A549 (cell line): Measurements from ENCODE around the gene LNPK. TPM values are rescaled to one million over a fixed set of nuclear protein-coding genes. Genes with fewer than 3 reads are reported as not detected.
"Not testable (repeated sequence)": the region's sequence is repeated elsewhere in the genome, so short reads cannot be mapped to it uniquely, and the experiment has no call there.

Source experiments
- ATAC-seq, 2 experiments: fragments of 200-7000 bp in 1 of 2; fragments of >200 bp in 1 of 2; cut with Nextera tagmentation in 1 of 2; cut with Tn5 transposase in 1 of 2; 3 replicates each; pipeline versions ENCODE4 v1.8.0 to v1.9.1; 2018 to 2020; ENCODE audit warnings: mild to moderate bottlenecking in 1 of 2, moderate library complexity in 1 of 2
- CTCF ChIA-PET: fragments of 300-600 bp; sonication (Branson Sonifier 250); formaldehyde crosslinking; extraction: SDS; loops from one replicate; lab custom pipeline; 2021; ENCODE audit warnings: antibody characterized with exemption, inconsistent platforms; lab: Yijun Ruan, JAX
- POLR2A ChIA-PET: fragments of 350-600 bp; formaldehyde crosslinking; extraction: SDS; loops from one replicate; lab custom pipeline; 2021; ENCODE audit warnings: antibody characterized with exemption, inconsistent platforms; lab: Yijun Ruan, JAX
- DNase-seq, 2 experiments: peaks; one replicate each; pipeline versions ENCODE4 v3.0.0 to v3.0.0-alpha.2; 2011 to 2016; ENCODE audit warnings: low read depth in 1 of 2, low spot score in 1 of 2
- FAIRE-seq: peaks from 2 replicates; lab custom pipeline; 2011; peaks lifted over from hg19 to GRCh38; lab: Jason Lieb, UNC
- H3K27ac ChIP-seq, 2 experiments: fragments of >200 bp; sonication (Bioruptor Twin); formaldehyde crosslinking; 3 replicates each; pipeline ENCODE4 v1.5.1; 2016 to 2017
- H3K4me1 ChIP-seq: fragments of >200 bp; sonication (Bioruptor Twin); formaldehyde crosslinking; 3 replicates; pipeline ENCODE4 v1.6.1; 2016
- H3K4me2 ChIP-seq: fragments of >200 bp; sonication (Bioruptor Twin); formaldehyde crosslinking; 3 replicates; pipeline ENCODE4 v1.6.1; 2016
- H3K4me3 ChIP-seq: fragments of >200 bp; sonication (Bioruptor Twin); formaldehyde crosslinking; 3 replicates; pipeline ENCODE4 v1.5.1; 2016
- H3K9me3 ChIP-seq: fragments of >200 bp; sonication (Bioruptor Twin); formaldehyde crosslinking; 3 replicates; pipeline ENCODE4 v1.6.1; 2016
- ESRRA ChIP-seq: fragments of 150-350 bp; IDR thresholded peaks from 2 replicates; pipeline ENCODE4 v1.6.1; 2014; ENCODE audit warnings: mild to moderate bottlenecking, low read length, borderline replicate concordance
- FOXS1 ChIP-seq: fragments of 250-450 bp; sonication (Bioruptor Pico); IDR thresholded peaks from 2 replicates; pipeline ENCODE4 v1.5.0; 2020; ENCODE audit warnings: mild to moderate bottlenecking, moderate library complexity
- HOXB5 ChIP-seq: fragments of 250-450 bp; sonication (Bioruptor Pico); IDR thresholded peaks from 2 replicates; pipeline ENCODE4 v1.5.0; 2020; ENCODE audit warnings: mild to moderate bottlenecking, moderate library complexity
- MAFK ChIP-seq: fragments of 450-650 bp; IDR thresholded peaks from 2 replicates; pipeline ENCODE4 v1.6.1; 2014; ENCODE audit not compliant: partially characterized antibody
- MYC ChIP-seq: IDR thresholded peaks from 2 replicates; pipeline ENCODE4 v1.6.1; 2012; ENCODE audit warnings: mild to moderate bottlenecking, inconsistent platforms, low read length, improper control_type of control experiment, borderline replicate concordance
- PHF8 ChIP-seq: fragments of 200-600 bp; sonication (generic); IDR thresholded peaks from 2 replicates; pipeline ENCODE4 v1.6.1; 2016; ENCODE audit warnings: low read depth, mild to moderate bottlenecking, antibody characterized with exemption, moderate library complexity, borderline replicate concordance
- RAD21 ChIP-seq, 2 experiments: fragments of >200 bp in 1 of 2; sonication (Bioruptor Twin) in 1 of 2; formaldehyde crosslinking in 1 of 2; IDR thresholded peaks in 1 of 2; conservative IDR thresholded peaks in 1 of 2; 2 replicates in 1 of 2; 3 replicates in 1 of 2; pipeline ENCODE4 v1.6.1; 2012 to 2018; ENCODE audit warnings: inconsistent platforms in 1 of 2
- RARB ChIP-seq: fragments of 250-450 bp; sonication (Bioruptor Pico); IDR thresholded peaks from 2 replicates; pipeline ENCODE4 v1.8.0; 2021; ENCODE audit warnings: mild to moderate bottlenecking, moderate library complexity
- RNF2 ChIP-seq: fragments of 200-600 bp; sonication (generic); IDR thresholded peaks from 2 replicates; pipeline ENCODE4 v1.6.1; 2016; ENCODE audit warnings: low read depth, mild to moderate bottlenecking, antibody characterized with exemption, moderate library complexity, borderline replicate concordance
- SMC3 ChIP-seq: fragments of >200 bp; sonication (Bioruptor Twin); formaldehyde crosslinking; IDR thresholded peaks from 3 replicates; pipeline ENCODE4 v1.6.1; 2018; ENCODE audit warnings: inconsistent platforms
- TP53 ChIP-seq: fragments of 250-450 bp; sonication (Bioruptor Pico); IDR thresholded peaks from 2 replicates; pipeline ENCODE4 v1.5.0; 2021; ENCODE audit warnings: mild to moderate bottlenecking, moderate library complexity
- WGBS: methylation state at CpG from one replicate; pipeline ENCODE4 v1.1.6; 2017; ENCODE audit errors: missing lambda C conversion rate; 5-methylcytosine and 5-hydroxymethylcytosine counted together
- polyA plus RNA-seq, 4 experiments: library from polyadenylated mRNA; depleted of rRNA in 3 of 4; stranded (reverse); fragments of >200 nt; fragmentation: RNase III in 1 of 4; extraction: RNeasy Plus Mini Kit Qiagen cat#74134 plus additional on column Dnase treatment in 1 of 4; gene quantifications; 2 replicates in 3 of 4; 3 replicates in 1 of 4; pipeline ENCODE4 v1.2.3, GENCODE V29; 2011 to 2017
- TF ChIP-seq, protein P1 (sequence below): fragments of 200-600 bp; sonication (generic); IDR thresholded peaks from 2 replicates; pipeline ENCODE4 v1.6.1; 2016; ENCODE audit warnings: antibody characterized with exemption, mild to moderate bottlenecking, moderate library complexity
- TF ChIP-seq, protein P2 (sequence below): fragments of 150-350 bp; IDR thresholded peaks from 2 replicates; pipeline ENCODE4 v1.6.1; 2014; ENCODE audit warnings: low read depth, mild to moderate bottlenecking, low read length
- TF ChIP-seq, protein P3 (sequence below): IDR thresholded peaks from 2 replicates; pipeline ENCODE4 v1.6.1; 2012
- TF ChIP-seq, protein P4 (sequence below): fragments of >200 bp; sonication (Bioruptor Twin); formaldehyde crosslinking; IDR thresholded peaks from 2 replicates; pipeline ENCODE4 v1.6.1; 2016
- TF ChIP-seq, protein P5 (sequence below): fragments of >200 bp; sonication (Bioruptor Twin); formaldehyde crosslinking; IDR thresholded peaks from 3 replicates; pipeline ENCODE4 v1.5.1; 2016
- TF ChIP-seq, protein P6 (sequence below): fragments of 450-650 bp; IDR thresholded peaks from 2 replicates; pipeline ENCODE4 v1.6.1; 2014; ENCODE audit warnings: antibody characterized with exemption

The LNPK gene
- polyA plus RNA-seq, 2 of the 4 experiments (the other 2 are of a cell fraction) = 13.1 to 24.7 TPM

DNA sequence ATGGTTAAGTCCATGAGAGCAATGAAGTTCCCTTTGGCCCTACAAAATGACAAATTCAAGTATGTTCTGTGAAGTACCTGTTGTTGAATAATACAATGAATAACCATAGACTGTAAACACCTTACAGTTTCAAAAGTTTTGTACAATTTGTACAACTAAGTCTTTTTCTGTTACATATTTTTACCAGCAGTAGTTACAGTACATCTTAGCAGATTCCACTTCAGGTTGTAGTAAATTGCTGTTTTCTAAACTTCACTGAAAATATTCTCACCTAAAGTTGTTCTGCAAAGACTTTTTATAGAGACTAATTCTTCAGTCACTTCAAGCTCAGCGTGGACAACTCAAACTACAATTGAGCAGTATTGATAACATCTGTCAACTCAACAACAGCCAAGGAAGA, 28.7 kb downstream of the LNPK start (continued):
- TF ChIP-seq, protein P1, sequence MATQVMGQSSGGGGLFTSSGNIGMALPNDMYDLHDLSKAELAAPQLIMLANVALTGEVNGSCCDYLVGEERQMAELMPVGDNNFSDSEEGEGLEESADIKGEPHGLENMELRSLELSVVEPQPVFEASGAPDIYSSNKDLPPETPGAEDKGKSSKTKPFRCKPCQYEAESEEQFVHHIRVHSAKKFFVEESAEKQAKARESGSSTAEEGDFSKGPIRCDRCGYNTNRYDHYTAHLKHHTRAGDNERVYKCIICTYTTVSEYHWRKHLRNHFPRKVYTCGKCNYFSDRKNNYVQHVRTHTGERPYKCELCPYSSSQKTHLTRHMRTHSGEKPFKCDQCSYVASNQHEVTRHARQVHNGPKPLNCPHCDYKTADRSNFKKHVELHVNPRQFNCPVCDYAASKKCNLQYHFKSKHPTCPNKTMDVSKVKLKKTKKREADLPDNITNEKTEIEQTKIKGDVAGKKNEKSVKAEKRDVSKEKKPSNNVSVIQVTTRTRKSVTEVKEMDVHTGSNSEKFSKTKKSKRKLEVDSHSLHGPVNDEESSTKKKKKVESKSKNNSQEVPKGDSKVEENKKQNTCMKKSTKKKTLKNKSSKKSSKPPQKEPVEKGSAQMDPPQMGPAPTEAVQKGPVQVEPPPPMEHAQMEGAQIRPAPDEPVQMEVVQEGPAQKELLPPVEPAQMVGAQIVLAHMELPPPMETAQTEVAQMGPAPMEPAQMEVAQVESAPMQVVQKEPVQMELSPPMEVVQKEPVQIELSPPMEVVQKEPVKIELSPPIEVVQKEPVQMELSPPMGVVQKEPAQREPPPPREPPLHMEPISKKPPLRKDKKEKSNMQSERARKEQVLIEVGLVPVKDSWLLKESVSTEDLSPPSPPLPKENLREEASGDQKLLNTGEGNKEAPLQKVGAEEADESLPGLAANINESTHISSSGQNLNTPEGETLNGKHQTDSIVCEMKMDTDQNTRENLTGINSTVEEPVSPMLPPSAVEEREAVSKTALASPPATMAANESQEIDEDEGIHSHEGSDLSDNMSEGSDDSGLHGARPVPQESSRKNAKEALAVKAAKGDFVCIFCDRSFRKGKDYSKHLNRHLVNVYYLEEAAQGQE = no peak

DNA sequence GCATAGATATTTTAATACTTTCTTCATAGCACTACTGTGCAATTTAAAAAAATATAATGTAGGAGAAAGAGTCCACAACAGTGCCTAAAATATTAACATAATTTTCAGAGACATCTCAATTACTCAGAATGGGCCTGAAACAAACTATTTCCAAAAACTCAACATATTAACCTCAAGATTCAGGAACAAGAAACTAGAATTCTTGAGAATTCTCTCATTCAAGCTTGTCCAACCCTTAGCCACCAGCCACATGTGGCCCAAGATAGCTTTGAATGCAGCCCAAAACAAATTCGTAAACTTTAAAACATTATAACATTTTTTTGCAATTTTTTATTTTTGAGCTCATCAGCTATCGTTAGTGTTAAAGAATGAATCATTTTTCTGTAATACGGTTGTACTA, 35.2 kb downstream of the LNPK start:
- ATAC-seq = no peak

DNA sequence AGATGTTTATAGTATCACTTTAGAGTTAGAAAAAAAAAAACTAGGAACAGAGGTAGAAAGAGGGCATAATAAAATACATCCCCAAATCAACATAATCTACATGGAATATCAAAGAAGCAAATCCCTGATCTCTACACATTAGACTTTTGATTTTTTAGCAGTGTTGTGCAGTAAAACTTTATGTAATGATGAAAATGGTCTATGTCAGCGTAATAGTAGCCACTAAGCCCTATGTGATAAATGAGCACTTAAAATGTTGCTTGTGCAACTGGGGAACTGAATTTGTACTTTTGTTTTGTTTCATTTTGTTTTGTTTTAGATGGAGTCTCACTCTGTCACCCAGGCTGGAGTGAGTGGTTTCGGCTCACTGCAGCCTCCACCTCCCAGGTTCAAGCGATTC, 36.3 kb downstream of the LNPK start:
- Histone ChIP-seq H3K4me1 (no peaks in the 10 kb centered on the region), H3K4me3 (no peak overlapping the region), H3K27ac (no peak overlapping the region), H3K4me2 (no peak overlapping the region)
- over 99% methylated on average over 3 of the region's 3 CpGs for WGBS
- POLR2A ChIA-PET = no interaction called here
- no peak for FAIRE-seq
- TF ChIP-seq MAFK (peak; percentile 49), RARB (CRISPR knock-in tag) (no peak)
- TF ChIP-seq, all 56 proteins: peak for 1
- DNase-seq (no peak), ATAC-seq (no peak)
- no peaks in the 10 kb centered on the region for H3K9me3 ChIP-seq
- CTCF ChIA-PET = no interaction called here

More for the DNA sequence above, 35.2 kb downstream of the LNPK start:
- Histone ChIP-seq H3K9me3 (no peaks in the 10 kb centered on the region), H3K4me3 (no peak overlapping the region), H3K4me2 (no peak overlapping the region), H3K27ac (no peak overlapping the region), H3K4me1 (no peaks in the 10 kb centered on the region)
- FAIRE-seq = no peak
- TF ChIP-seq, protein P2, sequence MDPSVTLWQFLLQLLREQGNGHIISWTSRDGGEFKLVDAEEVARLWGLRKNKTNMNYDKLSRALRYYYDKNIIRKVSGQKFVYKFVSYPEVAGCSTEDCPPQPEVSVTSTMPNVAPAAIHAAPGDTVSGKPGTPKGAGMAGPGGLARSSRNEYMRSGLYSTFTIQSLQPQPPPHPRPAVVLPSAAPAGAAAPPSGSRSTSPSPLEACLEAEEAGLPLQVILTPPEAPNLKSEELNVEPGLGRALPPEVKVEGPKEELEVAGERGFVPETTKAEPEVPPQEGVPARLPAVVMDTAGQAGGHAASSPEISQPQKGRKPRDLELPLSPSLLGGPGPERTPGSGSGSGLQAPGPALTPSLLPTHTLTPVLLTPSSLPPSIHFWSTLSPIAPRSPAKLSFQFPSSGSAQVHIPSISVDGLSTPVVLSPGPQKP = no peak
- TF ChIP-seq MYC (no peak), HOXB5 (CRISPR knock-in tag) (no peak), PHF8 (no peak), TP53 (CRISPR knock-in tag) (no peak), FOXS1 (CRISPR knock-in tag) (no peak), ESRRA (no peak), RNF2 (no peak)
- TF ChIP-seq, protein P3, sequence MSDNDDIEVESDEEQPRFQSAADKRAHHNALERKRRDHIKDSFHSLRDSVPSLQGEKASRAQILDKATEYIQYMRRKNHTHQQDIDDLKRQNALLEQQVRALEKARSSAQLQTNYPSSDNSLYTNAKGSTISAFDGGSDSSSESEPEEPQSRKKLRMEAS = no peak
- TF ChIP-seq, protein P4, sequence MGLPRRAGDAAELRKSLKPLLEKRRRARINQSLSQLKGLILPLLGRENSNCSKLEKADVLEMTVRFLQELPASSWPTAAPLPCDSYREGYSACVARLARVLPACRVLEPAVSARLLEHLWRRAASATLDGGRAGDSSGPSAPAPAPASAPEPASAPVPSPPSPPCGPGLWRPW = no peak
- CTCF ChIA-PET = no interaction called here
- no peak for DNase-seq
- WGBS = 89% methylated on average over 3 of the region's 3 CpGs
- POLR2A ChIA-PET = no interaction called here

DNA sequence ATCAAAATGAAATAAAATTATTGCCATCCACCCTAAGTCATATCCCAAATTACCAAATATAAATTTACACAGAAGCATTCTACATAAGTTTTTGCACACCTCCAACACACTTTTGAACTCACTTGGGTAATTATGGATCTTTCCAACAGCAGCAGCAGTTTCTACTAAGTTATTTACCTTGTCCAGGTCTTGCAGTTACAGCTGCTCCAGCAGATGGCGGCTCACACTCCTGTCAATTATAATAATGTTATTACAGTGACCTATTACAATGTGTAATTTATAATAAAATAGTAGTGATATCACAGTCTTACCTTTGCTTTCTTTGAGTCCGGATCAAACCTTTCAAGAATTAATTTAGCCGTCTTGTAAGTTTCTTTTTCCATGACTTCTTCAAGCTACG, 37.9 kb downstream of the LNPK start:
- peak; percentile 57 to 64; a peak in 2 of 6 replicates for ATAC-seq
- no peak for FAIRE-seq
- H3K4me2 ChIP-seq = no peak overlapping the region
- peak in 1 of 2 experiments; percentile 35 for DNase-seq
- 86% methylated on average over 4 of the region's 4 CpGs for WGBS
- H3K4me3 ChIP-seq = no peak overlapping the region
- peak; percentile 35; the same call in 1 of the 3 replicates for TF ChIP-seq SMC3
- TF ChIP-seq, protein P5, sequence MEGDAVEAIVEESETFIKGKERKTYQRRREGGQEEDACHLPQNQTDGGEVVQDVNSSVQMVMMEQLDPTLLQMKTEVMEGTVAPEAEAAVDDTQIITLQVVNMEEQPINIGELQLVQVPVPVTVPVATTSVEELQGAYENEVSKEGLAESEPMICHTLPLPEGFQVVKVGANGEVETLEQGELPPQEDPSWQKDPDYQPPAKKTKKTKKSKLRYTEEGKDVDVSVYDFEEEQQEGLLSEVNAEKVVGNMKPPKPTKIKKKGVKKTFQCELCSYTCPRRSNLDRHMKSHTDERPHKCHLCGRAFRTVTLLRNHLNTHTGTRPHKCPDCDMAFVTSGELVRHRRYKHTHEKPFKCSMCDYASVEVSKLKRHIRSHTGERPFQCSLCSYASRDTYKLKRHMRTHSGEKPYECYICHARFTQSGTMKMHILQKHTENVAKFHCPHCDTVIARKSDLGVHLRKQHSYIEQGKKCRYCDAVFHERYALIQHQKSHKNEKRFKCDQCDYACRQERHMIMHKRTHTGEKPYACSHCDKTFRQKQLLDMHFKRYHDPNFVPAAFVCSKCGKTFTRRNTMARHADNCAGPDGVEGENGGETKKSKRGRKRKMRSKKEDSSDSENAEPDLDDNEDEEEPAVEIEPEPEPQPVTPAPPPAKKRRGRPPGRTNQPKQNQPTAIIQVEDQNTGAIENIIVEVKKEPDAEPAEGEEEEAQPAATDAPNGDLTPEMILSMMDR = peak; percentile 42
- peak; percentile 14 to 33; a peak in 2 of 5 replicates for TF ChIP-seq RAD21 (conservative IDR thresholded peaks at IDR 0.05 in 1 of 2, IDR thresholded peaks at IDR 0.05 in 1 of 2)
- TF ChIP-seq, protein P6, sequence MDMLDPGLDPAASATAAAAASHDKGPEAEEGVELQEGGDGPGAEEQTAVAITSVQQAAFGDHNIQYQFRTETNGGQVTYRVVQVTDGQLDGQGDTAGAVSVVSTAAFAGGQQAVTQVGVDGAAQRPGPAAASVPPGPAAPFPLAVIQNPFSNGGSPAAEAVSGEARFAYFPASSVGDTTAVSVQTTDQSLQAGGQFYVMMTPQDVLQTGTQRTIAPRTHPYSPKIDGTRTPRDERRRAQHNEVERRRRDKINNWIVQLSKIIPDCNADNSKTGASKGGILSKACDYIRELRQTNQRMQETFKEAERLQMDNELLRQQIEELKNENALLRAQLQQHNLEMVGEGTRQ = no peak
- no peak overlapping the region for H3K27ac ChIP-seq
- H3K9me3 ChIP-seq = no peaks in the 10 kb centered on the region
- H3K4me1 ChIP-seq = no peaks in the 10 kb centered on the region
- ChIA-PET POLR2A (no interaction called here), CTCF (interaction anchor here (0.6 to 1.1 kb wide), 2 partner anchors 27 to 133 kb away, joined by 3 read pairs; no protein-coding TSS in a partner anchor)

DNA sequence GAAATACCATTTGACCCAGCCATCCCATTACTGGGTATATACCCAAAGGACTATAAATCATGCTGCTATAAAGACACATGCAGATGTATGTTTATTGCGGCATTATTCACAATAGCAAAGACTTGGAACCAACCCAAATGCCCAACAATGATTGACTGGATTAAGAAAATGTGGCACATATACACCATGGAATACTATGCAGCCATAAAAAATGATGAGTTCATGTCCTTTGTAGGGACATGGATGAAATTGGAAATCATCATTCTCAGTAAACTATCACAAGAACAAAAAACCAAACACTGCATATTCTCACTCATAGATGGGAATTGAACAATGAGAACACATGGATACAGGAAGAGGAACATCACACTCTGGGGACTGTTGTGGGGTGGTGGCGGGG, 38.9 kb downstream of the LNPK start:
- H3K4me3 ChIP-seq, POLR2A ChIA-PET, CTCF ChIA-PET, H3K27ac ChIP-seq, FAIRE-seq, ATAC-seq, DNase-seq, H3K9me3 ChIP-seq, H3K4me1 ChIP-seq, H3K4me2 ChIP-seq: not testable (repeated sequence)
- 95% methylated on average over 2 of the region's 2 CpGs for WGBS
